ENCODE data around the gene PPIB.

Gene PPIB

DNA sequence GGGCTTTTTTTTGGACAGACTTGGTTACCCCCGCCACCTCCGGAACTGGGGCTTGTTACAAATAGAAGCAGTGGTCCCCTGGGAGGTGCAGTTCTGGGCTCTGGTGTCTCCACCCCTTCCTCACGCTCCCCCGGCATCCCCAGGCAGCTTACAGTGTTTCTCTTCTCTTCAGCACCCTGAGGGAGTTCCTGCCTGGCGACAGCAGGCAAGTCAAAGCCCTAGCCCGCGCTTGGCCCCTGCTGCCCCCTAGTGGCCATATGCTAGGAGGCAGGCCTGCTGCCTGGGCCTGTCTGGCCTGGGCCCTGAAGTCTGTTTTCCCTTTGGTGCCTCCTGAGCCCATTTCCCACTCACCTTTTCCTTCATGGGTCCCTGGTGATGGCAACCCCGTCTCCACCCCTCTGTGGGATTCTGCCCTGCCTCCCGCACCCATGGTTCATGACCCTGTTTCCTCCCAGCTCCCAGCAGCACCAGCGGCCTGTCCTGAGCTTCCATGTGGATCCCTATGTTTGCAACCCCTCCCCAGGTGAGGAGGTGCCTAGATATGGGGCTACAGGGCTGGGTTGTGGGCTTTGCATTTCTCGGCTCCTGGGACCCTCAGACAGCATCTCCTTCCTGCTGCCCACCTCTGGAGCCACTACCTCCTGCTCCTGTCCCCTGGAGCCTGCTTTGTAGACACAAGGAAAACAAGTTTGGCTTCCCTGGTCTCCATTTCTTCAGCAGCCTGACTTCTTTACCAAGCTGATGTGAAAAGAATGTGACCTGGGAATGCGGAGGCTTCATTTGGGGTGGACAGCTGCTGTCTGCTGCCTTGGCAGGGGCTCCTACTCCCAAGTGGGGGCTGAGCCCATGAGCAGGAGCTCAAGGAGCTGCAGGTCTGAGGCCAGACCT lies 9.1 kb downstream of the PPIB start:
- peak overlapping the region; percentile 73; the same call in 1 of the 2 replicates for H3K27ac ChIP-seq
- no peak overlapping the region for H3K9ac ChIP-seq (ENCODE audit: insufficient read length)
- DNase-seq (ENCODE audit: low read depth, low spot score), result peak; percentile 82
- no peaks in the 10 kb centered on the region for H3K9me3 ChIP-seq (ENCODE audit: low read depth, low read length)
- peak overlapping the region; percentile 74 for H3K4me3 ChIP-seq
- peaks cover 30% of the 10 kb centered on the region for H3K36me3 ChIP-seq (ENCODE audit: insufficient read depth, low read length)
- TF ChIP-seq EZH2 (IDR thresholded peaks at IDR 0.05) (no peak), POLR2AphosphoS5 (IDR thresholded peaks at IDR 0.05; ENCODE audit: borderline replicate concordance, low read depth, low read length) (peak; percentile 49)

DNA sequence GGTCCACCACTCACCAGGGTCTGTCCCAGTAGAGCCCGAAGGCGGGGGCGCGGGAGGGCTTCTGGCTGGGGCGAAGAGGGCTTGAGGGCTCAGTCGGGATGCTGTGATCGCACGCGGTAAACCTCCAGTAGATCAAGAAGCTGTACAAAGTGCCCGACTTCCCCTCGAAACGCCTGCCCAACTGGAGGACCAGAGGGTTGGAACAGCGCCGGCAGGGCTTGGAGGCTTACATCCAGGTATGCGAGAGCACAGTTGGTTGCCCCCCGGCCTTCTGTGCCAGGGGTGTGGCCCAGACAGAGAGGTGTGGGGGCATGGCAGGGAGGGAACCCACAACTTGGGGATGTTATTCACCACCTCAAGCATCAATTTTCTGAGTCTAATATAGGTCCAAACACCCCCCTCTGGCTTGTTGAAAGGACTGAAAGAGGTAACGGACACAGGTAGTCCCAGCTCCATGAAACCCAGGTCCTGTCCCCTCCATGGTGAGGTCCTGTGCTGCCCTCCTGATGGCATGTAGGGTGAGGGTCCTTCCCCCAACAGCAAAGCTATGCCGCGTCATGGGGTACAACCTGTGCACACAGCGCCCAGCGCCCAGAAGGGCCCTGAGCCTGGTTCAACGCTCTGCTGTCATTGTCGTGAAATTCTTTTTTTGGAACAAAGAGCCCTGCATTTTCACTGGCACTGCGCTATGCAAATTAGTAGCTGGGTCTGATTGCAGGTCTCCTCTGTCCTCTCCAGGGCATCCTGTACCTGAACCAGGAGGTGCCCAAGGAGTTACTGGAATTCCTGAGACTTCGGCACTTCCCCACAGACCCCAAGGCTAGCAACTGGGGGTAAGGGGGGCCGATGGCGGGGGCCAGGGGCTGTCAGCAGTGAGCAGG lies 10.1 kb downstream of the PPIB start:
- Histone ChIP-seq H3K9ac (ENCODE audit: insufficient read length) (no peak overlapping the region), H3K36me3 (ENCODE audit: insufficient read depth, low read length) (peaks cover 20% of the 10 kb centered on the region), H3K9me3 (ENCODE audit: low read depth, low read length) (no peaks in the 10 kb centered on the region), H3K27ac (no peak overlapping the region), H3K4me3 (peak overlapping the region; percentile 74)
- TF ChIP-seq EZH2 (IDR thresholded peaks at IDR 0.05) (no peak), FOXP2 (optimal IDR thresholded peaks at IDR 0.05; ENCODE audit: control extremely low read depth, extremely low read length, insufficient read depth) (no peak), POLR2AphosphoS5 (IDR thresholded peaks at IDR 0.05; ENCODE audit: borderline replicate concordance, low read depth, low read length) (no peak)
- DNase-seq (ENCODE audit: low read depth, low spot score), result no peak

DNA sequence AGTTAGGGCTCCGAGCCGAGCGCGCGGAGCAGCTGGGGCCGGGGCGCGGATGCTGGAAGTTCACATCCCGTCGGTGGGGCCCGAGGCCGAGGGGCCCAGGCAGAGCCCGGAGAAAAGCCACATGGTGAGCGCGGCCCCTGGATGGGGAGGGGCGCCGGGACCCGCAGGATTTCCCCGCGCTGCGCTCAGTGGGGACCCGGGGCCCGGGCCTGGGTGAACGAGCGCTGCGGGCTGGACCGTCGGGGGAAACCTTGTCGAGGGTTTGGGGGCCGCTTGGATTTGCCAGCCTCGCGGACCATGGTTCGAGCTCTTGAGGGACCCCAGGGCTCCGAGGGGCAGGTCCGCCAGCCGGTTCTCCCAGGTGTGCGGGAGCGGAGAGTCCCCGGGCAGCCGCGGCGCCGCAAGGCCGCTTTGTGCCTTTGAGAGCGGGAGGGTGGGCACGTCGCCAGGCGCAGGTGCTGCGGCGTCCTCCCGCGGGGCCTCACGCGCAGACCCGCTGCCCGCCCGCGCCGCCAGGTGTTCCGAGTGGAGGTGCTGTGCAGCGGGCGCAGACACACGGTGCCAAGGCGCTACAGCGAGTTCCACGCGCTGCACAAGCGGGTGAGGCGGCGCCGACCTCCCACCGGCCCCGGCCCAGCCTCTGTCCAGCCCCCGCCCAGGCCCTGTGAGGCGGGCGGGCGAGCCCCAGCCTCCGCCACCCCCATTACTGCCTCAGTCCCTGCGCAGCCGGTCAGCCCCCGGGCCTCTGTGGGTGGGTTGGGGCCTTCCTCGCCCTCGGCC lies 10.9 kb downstream of the PPIB start, which contains the start of gene SNX22:
TSS of gene SNX22 (plus strand) at position 5 of the 780 bp plus-strand sequence. CDS start at position 50, 45 bp downstream.
- Histone ChIP-seq H3K36me3 (ENCODE audit: insufficient read depth, low read length) (peaks cover 12% of the 10 kb centered on the region; the same call in 1 of the 2 replicates), H3K9me3 (ENCODE audit: low read depth, low read length) (no peaks in the 10 kb centered on the region), H3K9ac (ENCODE audit: insufficient read length) (peak within 1 kb of the TSS; percentile 20), H3K27ac (no peak within 1 kb of the TSS), H3K4me3 (peak within 1 kb of the TSS; percentile 74)
- no peak for DNase-seq (ENCODE audit: low read depth, low spot score)
- no peak for TF ChIP-seq FOXP2 (optimal IDR thresholded peaks at IDR 0.05; ENCODE audit: control extremely low read depth, extremely low read length, insufficient read depth)
- TF ChIP-seq POLR2AphosphoS5 (IDR thresholded peaks at IDR 0.05; ENCODE audit: borderline replicate concordance, low read depth, low read length), result no peak; the same call in 1 of the 2 replicates
- TF ChIP-seq EZH2 (IDR thresholded peaks at IDR 0.05), result no peak

DNA sequence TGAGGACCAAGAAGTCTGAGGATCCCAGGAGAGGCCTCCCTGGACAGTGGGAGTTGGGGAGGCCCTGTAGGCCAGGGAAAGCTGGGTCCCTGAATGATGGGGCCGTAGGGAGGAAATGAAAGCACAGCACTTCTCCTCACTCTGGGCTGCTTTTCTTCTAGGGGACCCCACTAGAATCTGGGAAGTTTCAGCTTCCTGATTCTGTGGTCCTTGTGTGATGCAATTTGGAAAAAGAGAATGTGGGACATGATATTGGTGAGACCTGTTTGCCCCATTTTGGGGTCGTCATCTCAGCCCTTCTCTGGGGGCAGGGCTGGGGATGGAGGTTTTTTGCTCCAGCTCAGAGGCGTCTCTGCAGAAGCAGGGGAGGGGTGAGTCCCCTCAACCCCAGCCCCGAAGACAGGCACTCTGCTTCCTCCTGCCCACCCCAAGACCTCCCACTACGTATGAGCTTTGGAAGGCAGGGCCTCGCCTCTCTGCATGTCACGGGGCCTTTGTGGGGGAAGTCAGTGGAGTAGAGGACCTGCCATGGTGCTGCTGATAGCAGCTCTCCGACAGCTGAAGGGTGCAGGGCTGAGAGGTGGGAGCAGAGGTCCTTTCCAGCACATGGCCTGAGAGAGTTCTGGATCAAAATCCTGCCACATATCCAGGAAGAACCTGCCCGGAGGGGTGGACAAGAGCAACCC lies 12.8 kb downstream of the PPIB start:
- H3K9me3 ChIP-seq (ENCODE audit: low read depth, low read length), result no peaks in the 10 kb centered on the region
- TF ChIP-seq POLR2AphosphoS5 (IDR thresholded peaks at IDR 0.05; ENCODE audit: borderline replicate concordance, low read depth, low read length) (no peak), EZH2 (IDR thresholded peaks at IDR 0.05) (no peak), FOXP2 (optimal IDR thresholded peaks at IDR 0.05; ENCODE audit: control extremely low read depth, extremely low read length, insufficient read depth) (no peak)

DNA sequence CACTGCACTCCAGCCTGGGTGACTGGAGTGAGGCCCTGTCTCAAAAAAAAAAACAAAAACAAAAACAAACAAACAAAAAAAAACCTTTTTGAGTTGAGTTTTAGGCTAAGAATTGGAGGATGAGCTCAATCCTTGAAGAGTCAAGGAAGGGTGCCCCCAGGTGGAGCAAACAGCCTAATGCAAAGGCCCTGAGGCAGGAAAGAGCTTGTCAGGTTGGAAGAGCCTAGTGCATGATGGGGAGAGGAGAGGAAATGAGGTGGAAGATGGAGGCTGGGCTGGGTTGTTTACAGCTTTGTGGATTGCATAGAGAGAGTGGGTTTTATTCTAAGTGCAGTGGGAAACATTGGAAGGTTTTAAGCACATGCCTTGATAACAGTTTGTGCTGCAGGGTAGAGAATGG lies 13.4 kb downstream of the PPIB start:
- H3K4me3 ChIP-seq, result no peak overlapping the region
- TF ChIP-seq FOXP2 (optimal IDR thresholded peaks at IDR 0.05; ENCODE audit: control extremely low read depth, extremely low read length, insufficient read depth) (no peak), EZH2 (IDR thresholded peaks at IDR 0.05) (no peak), POLR2AphosphoS5 (IDR thresholded peaks at IDR 0.05; ENCODE audit: borderline replicate concordance, low read depth, low read length) (no peak)
- H3K9me3 ChIP-seq (ENCODE audit: low read depth, low read length), result no peaks in the 10 kb centered on the region
- H3K9ac ChIP-seq (ENCODE audit: insufficient read length), result no peak overlapping the region
- no peak overlapping the region for H3K27ac ChIP-seq
- no peak for DNase-seq (ENCODE audit: low read depth, low spot score)
- H3K36me3 ChIP-seq (ENCODE audit: insufficient read depth, low read length), result peaks cover under 1% of the 10 kb centered on the region; the same call in 1 of the 2 replicates

More for the DNA sequence above, 12.8 kb downstream of the PPIB start:
- no peak overlapping the region for H3K9ac ChIP-seq (ENCODE audit: insufficient read length)
- no peak for DNase-seq (ENCODE audit: low read depth, low spot score)
- no peak overlapping the region for H3K27ac ChIP-seq
- H3K4me3 ChIP-seq, result no peak overlapping the region
- no peaks in the 10 kb centered on the region for H3K36me3 ChIP-seq (ENCODE audit: insufficient read depth, low read length)

DNA sequence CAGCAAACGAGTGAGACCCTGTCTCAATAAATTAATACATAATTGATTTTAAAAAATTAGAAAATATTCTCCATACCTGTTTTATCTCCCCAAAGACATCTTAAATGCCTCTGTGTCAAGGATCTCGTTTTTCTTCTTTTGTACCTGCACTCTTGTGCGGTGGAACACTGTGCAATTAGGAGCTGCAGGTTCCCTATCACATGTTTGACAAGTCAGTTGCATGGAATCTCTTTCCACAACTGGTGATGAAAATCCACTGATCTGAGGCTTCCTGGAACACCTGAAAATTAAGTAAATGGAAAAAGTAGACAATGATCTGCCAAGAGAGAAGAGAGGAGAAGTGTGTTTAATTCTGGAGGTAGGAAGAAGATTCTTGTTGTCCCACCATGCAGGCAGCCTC lies 14.2 kb downstream of the PPIB start:
- Histone ChIP-seq H3K9ac (ENCODE audit: insufficient read length) (no peak overlapping the region), H3K4me3 (no peak overlapping the region), H3K36me3 (ENCODE audit: insufficient read depth, low read length) (peaks cover 4% of the 10 kb centered on the region; the same call in 1 of the 2 replicates), H3K9me3 (ENCODE audit: low read depth, low read length) (no peaks in the 10 kb centered on the region), H3K27ac (no peak overlapping the region)
- TF ChIP-seq FOXP2 (optimal IDR thresholded peaks at IDR 0.05; ENCODE audit: control extremely low read depth, extremely low read length, insufficient read depth) (no peak), EZH2 (IDR thresholded peaks at IDR 0.05) (no peak), POLR2AphosphoS5 (IDR thresholded peaks at IDR 0.05; ENCODE audit: borderline replicate concordance, low read depth, low read length) (no peak)
- DNase-seq (ENCODE audit: low read depth, low spot score), result no peak

DNA sequence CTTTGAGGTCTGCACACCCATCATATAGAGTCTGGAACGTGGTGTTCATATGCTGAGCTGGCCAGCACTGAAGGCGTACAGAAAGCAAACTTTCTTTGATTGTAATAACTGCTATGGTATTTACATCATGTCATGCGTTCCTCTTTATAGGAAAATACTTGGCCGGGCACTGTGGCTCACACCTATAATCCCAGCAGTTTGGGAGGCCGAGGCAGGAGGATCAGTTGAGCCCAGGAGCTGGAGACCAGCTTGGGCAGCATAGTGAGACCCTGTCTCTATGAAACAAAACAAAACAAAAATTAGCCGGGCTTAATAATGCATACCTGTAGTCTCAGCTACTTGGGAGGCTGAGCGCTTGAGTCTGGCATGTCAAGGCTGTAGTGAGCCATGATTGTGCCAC lies 14.7 kb downstream of the PPIB start:
- no peak overlapping the region for H3K9ac ChIP-seq (ENCODE audit: insufficient read length)
- DNase-seq (ENCODE audit: low read depth, low spot score), result no peak
- H3K9me3 ChIP-seq (ENCODE audit: low read depth, low read length), result no peaks in the 10 kb centered on the region
- no peak overlapping the region for H3K4me3 ChIP-seq
- peaks cover 7% of the 10 kb centered on the region; the same call in 1 of the 2 replicates for H3K36me3 ChIP-seq (ENCODE audit: insufficient read depth, low read length)
- H3K27ac ChIP-seq, result no peak overlapping the region
- TF ChIP-seq EZH2 (IDR thresholded peaks at IDR 0.05), result no peak
- no peak for TF ChIP-seq POLR2AphosphoS5 (IDR thresholded peaks at IDR 0.05; ENCODE audit: borderline replicate concordance, low read depth, low read length)
- no peak for TF ChIP-seq FOXP2 (optimal IDR thresholded peaks at IDR 0.05; ENCODE audit: control extremely low read depth, extremely low read length, insufficient read depth)
